Neural cell (in vitro differentiated cells): ENCODE results near the gene CCDC69.

ENCODE experiments used
- CTCF ChIP-seq: fragments of 450-650 bp; IDR thresholded peaks from 2 replicates; pipeline ENCODE4 v1.5.1; 2014; ENCODE audit warnings: antibody characterized with exemption, mild to moderate bottlenecking, moderate library complexity; ENCODE audit not compliant: poor library complexity, severe bottlenecking
- EP300 ChIP-seq: fragments of 450-650 bp; conservative IDR thresholded peaks from 2 replicates; pipeline ENCODE4 v1.6.1; 2014; ENCODE audit warnings: antibody characterized with exemption, mild to moderate bottlenecking, moderate library complexity; ENCODE audit not compliant: poor library complexity, severe bottlenecking
- MXI1 ChIP-seq: fragments of 450-650 bp; conservative IDR thresholded peaks from 2 replicates; pipeline ENCODE4 v1.6.1; 2014; ENCODE audit warnings: antibody characterized with exemption, mild to moderate bottlenecking; ENCODE audit not compliant: poor library complexity, severe bottlenecking
- RAD21 ChIP-seq: fragments of 450-650 bp; conservative IDR thresholded peaks from 2 replicates; pipeline ENCODE4 v1.6.1; 2014; ENCODE audit warnings: antibody characterized with exemption, mild to moderate bottlenecking, moderate library complexity

- TF ChIP-seq EP300 (no peak), CTCF (no peak), RAD21 (no peak), MXI1 (no peak)
These were observed 38.6 kb upstream of the CCDC69 start for GRCh38 chr5:151262532-151262931.
